Midbrain (tissue), 1 donor: ENCODE results near the gene ATG4C.
"Not testable (repeated sequence)": the region's sequence is repeated elsewhere in the genome, so short reads cannot be mapped to it uniquely, and the experiment has no call there.

Source experiments
- DNase-seq: peaks from one replicate; lab custom pipeline; 2025; lab: John Stamatoyannopoulos, UW

The ATG4C gene

DNA sequence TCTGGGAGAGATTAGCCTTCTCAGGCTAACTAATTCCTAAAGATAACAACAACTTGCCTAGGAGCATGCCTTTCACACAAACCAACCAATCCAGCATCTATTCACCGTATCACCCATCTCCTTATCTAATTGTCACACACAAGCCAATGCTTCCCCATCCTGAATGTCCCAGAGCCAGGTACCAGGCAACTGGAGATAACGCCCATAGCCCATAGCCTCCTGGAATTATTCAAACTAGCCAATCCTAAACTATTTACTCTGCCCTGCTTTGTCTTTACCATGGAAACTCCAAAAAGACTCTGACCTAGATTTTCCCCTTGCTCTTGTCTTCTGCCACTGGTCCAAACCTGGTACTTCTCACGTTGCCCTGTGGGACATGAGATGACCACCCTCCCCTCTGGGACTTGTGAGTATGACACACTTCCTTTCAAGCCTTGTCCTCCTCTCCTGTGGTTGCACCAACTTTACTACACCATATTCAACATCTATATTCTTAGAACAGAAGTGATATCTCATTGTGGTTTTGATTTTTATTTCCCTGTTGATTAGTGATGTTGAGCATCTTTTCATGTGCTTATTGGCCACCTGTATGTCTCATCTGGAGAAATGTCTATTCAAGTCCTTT, 8.8 kb upstream of the ATG4C start:
- no peak for DNase-seq

DNA sequence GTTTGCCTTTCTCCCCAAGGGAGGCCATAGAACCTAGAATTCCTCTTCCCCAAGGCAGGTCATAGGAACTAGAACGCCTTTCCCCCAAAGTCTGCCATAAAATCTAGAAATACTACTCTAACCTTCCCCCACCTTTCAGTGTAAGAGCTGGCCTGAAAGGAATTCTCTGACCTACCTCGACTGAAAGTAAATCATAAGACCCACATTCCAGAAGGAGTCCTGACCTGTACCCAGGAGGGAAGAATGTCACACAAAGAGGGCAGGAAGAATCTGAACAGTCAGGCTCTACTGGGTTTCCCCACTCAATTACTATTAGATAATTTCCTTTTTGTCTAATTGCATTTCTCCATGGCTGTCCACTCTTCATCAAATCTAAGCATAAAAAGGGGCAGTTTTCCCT, 5.7 kb upstream of the ATG4C start:
- no peak for DNase-seq

DNA sequence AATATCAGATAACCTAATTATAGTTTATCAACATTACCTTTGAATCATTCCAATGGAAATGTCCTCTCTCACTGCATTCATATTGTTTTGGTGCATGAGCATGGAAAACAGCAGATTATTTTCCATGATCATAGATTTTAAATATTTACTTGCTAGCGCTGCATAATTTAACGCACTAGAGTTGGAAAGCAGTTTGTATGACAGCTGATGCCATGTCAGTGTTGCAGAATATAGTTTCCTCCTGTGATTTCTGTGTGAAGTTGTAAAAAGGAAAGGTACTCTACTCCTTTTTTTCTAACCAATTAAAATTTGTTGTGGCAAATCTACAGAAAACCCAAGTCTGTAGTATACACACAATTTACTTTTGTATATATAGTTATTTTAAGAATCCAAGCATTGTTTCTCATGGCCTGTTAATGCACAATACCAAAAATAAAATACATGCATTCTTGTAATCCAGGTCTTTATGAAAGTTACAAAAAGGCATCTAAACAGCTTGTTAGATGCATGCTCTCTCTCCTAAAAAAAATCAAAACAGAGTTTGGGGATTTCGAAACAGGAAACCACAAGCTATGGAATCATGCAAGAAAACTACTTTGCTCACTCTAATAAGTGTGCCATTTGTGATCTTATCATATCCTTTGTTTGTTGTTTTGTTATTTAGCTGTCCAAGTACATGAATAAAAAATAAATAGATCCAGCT, 1.9 kb upstream of the ATG4C start:
- DNase-seq = no peak

DNA sequence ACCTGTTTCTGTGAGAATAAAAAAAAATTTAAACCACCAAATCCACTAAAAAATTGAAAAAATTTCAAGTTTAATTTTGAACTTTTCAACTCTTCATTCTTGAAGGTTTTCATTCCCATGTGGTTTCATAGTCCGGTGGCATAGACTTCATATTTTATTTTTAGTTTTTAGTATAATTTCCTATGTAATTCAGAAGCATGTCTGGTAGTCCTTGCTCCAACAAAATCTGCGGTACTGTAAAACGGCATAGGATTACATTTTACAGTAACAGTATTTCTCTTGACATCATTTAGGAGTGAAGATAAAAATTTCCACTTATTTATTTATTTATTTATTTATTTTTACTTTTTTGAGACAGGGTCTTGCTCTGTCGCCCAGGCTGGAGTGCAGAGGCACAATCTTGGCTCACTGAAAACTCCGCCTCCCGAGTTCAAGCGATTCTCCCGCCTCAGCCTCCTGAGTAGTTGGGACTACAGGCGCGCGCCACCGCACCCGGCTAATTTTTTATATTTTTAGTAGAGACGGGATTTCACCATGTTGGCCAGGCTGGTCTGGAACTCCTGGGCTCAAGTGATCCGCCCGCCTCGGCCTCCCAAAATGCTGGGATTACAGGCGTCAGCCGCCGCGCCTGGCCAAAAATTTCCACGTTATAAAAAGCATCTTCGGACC, 1.3 kb upstream of the ATG4C start:
- not testable (repeated sequence) for DNase-seq

DNA sequence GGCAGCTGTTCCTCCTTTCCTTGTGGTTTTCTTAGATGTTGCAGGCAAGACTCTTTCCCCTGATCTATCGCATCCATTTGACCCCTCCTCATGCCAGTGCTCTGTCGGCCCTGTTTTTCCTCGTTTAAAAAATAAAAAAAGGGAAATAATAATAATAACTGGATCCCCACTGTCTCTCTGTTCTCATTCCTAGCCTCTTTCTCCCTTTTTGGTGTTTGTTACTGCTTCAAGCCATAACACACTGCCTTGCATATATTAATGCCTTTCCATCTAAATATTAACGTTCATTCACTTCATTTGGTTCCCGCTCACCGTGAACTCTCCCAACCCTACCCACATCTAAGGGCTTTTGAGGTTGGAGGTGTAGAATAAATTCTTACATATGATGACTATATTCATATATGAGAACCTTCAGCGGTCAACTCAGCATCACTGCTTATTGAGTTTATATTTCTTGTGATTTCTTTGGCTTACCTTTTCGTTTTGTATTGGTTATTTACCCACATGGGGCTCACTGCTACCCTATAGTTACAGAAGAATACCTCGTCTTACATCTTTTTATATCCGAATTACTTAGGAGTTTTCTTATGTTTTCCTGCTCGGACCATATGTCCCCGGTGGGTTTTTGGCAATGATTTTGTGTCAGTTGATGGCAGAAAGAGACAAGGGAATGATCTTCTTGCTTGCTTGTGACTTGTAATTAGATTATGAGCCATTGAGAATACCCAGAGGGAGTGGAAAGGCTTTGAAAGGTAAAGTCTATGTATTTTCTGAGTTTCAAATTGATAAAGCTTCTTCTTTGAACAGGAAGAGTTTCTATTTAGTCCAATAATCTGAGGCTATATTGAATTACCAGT, 805 bp downstream of the ATG4C start:
- no peak for DNase-seq

DNA sequence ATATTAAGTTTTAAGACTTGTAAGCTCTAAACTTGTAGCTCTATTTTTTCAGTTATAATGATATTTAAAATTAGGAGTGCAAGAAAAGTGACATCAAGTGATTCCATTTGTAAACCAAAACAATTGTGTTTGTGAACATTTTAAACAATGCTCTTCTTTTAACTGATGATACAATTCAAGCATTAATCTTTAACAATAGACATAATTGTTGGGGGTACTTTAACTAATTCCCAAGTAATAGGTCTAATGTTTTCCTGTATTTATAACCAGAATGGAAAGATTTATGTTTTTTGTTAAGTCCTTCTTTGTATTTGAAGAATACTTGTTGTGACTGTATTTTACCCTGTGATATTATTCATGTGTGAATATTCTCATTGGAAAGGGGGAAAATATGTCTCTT, 6.8 kb downstream of the ATG4C start:
- peak; percentile 53 for DNase-seq

DNA sequence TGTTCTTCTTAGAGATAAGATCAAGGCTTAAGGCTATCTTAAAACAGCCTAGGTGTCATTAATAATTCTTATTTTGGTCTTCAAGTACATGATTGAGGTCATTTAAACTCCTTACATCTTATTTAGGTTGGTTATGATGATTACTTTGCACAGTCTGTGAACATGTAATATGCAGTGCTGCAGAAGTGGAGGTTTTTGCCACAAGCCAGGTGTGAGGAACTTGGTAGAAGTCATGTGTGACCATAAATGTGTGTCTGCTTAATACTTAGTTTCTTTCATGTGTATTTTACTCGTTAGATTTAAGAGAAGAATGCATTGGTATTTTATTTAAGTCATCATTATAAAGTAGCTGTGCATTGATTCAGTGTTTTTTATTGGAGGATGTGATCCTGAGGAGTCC, 10.1 kb downstream of the ATG4C start:
- no peak for DNase-seq

DNA sequence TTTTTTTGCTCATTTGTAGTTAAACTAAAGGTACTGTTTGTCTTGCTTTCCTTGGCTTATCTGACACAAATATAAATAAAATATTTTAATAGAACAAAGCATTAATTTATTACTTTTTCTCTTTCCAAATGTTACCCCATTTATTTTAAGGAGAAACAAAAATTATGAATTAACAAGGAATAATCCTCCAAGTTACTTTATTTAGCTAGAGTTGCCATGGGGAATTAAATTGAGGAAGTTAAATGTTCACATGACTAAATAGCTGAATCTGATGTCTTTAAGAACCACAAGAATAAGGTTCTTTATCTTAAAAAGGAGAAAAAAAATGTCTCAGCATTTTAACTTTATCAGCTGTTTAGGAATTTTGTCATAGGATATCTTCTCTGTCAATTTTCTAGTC, 12.3 kb downstream of the ATG4C start:
- DNase-seq = no peak

DNA sequence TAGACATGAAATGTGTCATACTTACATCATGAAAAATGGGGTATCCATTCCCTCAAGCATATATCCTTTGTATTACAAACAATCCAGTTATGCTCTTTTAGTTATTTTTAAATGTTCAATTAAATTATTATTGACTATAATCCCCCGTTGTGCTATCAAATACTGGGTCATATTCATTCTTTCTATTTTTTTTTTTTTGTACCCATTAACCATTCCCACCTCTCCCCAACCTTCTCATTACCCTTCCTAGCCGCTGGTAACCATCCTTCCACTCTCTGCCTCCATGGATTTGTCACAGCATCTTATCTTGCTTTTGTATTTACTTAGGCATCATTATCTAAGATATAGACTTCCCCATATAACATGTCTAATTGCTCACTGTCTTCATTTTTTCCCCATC, 15.8 kb downstream of the ATG4C start:
- DNase-seq = no peak

DNA sequence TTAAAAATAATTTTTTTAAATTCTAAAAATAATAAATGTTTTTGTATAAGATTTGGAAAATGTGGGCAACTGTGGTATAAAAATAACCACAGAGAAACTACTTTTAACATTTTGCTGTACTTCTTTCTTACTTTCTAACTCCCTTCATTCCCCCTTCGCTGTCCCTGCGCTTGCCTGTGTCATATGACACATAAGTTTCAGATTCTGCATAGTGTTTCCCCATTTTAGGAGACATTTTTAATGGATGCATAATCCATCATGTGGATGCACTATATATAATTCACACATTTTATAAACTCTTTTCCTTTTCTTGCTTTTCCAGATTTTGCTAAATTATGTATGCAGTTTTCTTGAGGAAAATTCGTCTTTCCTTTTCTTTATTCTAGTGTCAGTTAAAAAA, 16.3 kb downstream of the ATG4C start:
- DNase-seq = no peak

DNA sequence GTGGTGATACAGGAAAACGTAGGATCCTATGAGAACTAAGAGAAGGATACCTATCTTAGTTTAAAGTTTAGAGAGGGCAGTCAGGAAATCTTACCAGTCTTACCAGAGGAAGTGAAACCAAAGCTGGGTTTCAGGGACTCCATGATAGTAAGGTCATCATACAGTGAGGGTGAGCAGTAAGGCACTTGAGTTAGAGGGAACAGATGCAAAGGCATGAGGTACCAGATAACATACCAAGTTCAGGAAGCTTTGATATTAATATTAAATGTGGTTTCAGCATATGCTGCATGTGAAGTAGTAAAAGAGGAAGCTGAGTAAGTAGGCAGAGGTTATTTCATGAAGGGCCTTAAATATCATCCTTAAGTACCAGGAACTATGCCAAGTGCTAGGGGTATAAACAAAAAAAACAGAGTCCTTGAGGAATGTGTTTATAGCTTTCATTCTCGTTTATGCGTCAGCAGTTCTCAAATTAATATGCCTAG, 16.9 kb downstream of the ATG4C start:
- DNase-seq = peak; percentile 34

DNA sequence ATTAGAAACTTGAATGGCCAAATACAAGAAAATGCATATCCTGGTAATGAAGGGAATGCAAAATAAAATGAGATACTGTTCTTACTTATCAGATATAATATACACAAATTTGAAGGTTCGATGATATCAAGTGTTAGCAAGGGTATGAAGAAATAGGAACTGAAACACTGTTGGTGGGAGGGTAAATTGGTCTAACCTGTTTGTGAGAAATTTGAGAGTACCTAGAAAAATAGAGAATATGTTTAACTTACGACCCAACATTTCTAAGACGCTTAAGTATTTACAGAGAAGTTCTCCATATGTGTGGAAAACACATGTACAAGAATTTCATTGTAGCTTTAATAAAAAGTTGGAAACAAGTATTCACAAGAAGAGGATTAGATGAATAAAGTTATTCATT, 25.9 kb downstream of the ATG4C start:
- no peak for DNase-seq

DNA sequence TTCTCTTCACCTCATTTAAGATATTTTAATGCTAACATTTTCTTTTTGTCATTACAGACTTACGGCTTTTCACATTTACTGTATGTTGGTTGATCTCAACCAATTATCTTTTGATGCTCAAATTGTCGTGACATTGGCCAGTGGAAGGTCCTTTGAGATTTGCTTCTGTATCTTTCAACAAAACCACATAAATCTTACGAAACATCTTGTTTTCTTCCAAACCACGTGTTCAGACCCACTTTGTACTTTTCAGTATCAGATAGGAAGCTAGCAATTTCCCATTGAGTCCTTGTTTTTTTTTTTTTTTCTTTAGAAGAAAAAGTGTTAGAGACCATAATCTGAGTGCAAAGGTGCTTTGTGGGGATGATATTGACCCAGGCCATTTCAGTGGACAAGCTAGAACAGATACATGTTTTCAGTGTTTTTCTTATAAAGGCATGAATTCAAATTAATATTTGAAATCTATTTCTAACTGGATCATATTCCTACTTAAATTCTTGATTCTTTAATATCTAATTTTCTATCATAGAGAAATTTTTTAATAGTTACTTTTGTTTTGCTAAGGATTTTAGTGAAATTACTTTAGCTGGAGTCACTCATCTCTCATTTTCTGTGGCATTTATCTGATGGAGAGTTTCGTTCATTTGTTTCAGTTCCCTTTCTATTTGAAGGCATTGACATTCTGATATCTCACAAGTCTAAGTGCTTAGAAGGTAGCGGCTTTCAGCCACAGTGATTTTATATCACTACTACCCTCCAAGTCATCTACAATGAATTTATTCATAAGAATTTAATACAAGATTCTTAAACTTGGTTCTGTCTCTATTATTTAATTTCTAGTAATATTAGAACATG, 26.7 kb downstream of the ATG4C start:
- DNase-seq = no peak

DNA sequence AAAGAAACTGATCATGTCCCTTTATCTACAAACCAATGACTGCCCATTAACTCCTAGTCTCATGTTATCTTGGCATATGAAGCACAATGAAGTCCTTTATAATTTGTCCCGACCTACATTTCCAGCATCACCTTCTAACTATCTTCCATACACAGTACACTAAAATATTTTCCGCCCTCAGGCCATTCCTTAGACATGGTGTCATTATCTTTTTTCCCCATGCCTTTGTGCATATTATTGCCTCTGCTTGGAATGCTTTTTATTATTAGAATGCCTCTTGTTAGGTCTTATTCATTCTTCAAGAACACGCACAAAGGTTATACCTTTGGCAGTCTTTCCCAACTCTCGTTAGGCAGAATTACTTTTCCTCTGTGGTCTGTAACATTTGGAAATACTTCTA, 39.6 kb downstream of the ATG4C start:
- no peak for DNase-seq

DNA sequence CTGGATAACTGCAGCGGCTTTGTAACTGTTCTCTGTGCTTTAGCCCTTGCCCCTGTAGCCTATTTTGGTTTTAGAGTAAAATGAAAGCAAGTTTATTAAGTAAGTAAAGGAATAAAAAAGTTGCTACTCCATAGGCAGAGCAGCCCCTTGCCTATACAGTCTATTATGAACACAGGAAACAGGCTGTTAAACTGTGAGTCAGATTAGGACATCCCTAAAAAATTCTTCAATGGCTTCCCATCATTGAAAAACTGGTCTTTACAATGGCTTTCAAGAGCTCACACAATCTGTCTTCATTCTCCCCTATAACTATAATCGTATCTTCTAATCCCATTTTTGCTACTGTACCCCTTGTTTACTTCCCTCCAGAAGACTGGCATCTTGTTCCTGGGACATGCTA, 43.0 kb downstream of the ATG4C start:
- DNase-seq = no peak

DNA sequence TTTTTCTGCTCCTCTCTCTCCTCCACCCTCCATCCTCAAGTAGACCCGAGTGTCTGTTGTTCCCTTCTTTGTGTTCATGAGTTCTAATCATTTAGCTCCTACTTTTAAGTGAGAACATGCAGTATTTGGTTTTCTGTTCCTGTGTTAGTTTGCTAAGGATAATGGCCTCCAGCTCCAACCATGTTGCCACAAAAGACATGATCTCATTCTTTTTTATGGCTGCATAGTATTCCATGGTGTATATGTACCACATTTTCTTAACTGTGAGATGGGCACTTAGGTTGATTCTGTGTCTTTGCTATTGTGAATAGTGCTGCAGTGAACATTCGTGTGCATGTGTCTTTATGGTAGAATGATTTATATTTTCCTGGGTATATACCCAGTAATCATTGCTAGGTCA, 43.9 kb downstream of the ATG4C start:
- DNase-seq = not testable (repeated sequence)

DNA sequence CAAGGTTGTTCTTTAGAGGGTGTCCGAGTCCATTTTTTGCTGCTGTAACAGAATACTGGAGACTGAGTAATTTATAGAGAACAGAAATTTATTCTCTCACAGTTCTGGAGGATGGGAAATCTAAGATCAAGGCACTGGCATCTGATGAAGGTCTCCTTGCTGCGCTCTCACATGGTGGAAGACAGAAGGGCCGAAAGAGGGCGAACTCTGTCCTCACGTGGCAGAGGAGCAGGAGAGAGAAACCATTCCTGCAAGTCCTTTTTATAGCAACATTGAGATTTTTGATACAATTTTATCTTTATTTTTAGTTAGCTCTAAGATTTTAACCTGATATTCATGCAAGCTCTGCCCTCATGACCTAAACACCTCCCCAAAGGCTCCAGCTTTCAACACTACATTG, 48.3 kb downstream of the ATG4C start:
- peak; percentile 62 for DNase-seq

DNA sequence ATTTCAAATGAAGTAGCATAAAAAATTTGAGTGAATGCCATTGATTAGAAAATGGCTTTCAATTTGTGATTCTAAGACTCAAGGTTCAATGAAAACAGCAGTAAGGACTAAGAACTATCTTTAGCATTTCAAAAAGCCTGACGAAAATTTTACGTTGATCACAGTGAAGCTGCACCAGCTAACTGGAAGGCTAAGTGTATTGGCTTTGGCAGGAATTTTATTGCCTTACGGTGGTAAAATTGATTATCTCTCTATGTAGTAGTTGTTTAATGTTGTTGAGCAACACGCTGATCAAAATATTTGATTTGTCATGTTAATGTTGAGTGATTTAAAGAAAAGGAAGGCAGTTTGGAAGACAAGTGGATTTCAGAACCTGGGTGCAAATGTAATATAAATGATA, 49.6 kb downstream of the ATG4C start:
- DNase-seq = no peak

DNA sequence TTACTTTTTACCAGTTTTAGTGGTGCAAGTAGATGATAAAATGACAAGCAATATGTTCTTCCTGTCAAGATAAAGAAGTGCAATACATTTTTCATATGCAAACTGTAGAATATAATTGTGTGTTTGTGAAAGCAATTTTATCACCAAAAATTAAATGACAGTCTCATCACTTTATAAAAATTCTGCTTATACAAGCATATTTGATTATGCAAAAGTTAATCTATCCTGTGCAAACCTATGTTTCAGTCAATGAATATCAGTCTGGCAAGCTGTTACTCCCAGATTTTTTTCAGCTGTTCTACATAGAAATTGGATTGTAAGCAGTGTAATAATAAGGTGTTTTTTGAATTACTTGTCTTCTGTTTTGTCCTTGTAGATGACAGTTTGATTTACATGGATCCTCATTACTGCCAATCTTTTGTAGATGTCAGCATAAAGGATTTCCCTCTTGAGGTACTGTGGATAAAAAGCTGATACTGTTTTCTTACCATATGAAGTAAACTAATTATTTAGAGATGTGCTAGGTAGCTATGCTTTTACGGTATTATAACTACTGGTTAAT, 50.5 kb downstream of the ATG4C start:
- no peak for DNase-seq

DNA sequence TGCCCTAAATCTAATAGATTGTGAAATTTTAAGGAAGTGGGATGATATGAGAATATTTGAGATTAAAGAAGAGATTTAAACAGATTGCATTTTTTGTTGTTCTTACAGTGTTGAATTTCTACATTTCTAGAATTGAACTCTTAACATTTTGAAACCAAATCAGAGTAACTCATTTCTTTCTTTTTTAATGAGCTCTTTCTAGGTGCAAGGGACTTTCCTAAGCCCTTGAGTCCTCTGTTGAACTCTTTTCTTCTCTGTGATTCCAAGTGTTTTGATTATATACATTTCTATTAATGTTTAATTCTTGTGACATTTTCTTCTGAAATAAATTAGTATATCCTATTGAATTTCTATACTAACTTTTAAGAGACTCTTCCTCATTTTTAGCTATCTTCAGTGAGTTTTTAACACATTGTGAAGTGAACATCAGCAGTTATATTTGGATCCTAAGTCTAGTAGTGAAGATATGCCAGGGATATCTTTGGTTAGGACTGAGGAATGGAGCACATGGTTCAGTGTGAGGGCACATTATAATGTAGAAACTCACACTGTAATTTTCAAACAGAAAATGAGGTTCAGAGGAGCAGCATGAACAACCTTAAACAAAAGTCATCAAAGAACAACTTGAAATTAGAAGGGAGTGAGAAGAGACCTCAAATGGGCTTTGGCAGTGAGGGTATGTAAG, 53.1 kb downstream of the ATG4C start:
- DNase-seq = no peak

DNA sequence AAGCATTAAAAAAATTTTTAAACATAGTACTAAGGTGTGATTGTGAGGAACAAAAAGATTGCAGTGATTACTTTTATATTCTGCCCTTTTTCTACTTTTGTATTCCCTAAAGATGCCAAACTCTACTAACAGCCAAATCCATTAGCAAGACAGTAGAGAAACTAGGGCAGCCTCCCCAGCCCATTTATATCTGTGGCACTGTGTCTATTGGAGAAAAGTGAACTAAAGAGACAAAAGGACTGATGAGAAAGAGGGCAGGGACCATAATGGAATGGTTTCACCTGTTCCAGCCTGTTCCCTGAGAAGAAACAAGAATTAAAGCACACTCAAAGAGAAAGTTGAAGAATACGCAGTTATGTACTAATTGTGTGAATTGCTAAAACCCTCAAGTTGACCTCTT, 56.6 kb downstream of the ATG4C start:
- no peak for DNase-seq
